Tibial nerve (tissue), 3 donors: Measurements from ENCODE around the gene RAB11FIP2.

Experiments used
- CTCF ChIP-seq, 5 experiments: fragments of 200-600 bp in 3 of 5; fragments of 450-650 bp in 2 of 5; sonication (generic) in 3 of 5; IDR thresholded peaks; one replicate each; pipeline ENCODE4 v1.5.1; 2016 to 2019; ENCODE audit warnings: antibody characterized with exemption in 5 of 5, mild to moderate bottlenecking in 3 of 5, moderate library complexity in 2 of 5
- POLR2A ChIP-seq, 2 donors: fragments of 450-650 bp; IDR thresholded peaks; one replicate each; pipeline ENCODE4 v1.6.1; 2017; ENCODE audit warnings: antibody characterized with exemption in 2 of 2, mild to moderate bottlenecking in 2 of 2, moderate library complexity in 2 of 2

- TF ChIP-seq CTCF (IDR thresholded peaks at IDR 0.05) (no peak), POLR2A (IDR thresholded peaks at IDR 0.05) (no peak)
These were observed 34.1 kb upstream of the RAB11FIP2 start for GRCh38 chr10:118080817-118081216.
